ENCODE results near the gene UPF2.
"Not testable (repeated sequence)": the region's sequence is repeated elsewhere in the genome, so short reads cannot be mapped to it uniquely, and the experiment has no call there.

The UPF2 gene

GRCh38 chr10:12036073-12036655 is 6.4 kb downstream of the UPF2 start:
- DNase-seq, result no peak

GRCh38 chr10:12031404-12031803 is 11.2 kb downstream of the UPF2 start:
- DNase-seq, result no peak

- DNase-seq, result no peak
These were observed 15.1 kb downstream of the UPF2 start for GRCh38 chr10:12027539-12027938.

DNA sequence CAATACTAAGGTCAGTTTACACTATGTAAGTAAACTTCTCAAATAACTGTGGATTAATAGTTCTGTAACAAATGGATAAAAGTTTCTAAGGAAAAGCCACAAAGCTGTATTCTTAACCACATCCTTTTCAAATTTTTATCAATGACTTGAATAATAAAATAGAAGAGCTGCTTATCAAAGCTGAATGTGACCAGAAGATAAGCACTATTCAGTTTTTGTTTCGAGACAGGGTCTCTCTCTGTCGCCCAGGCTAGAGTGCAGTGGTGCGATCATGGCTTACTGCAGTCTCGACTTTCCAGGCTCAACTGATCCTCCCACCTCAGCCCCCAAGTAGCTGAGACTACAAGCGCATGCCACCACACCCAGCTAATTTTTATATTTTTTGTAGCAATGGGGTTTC is 17.0 kb downstream of the UPF2 start:
- DNase-seq, result no peak

GRCh38 chr10:12022580-12023257 is 19.9 kb downstream of the UPF2 start:
- no peak for DNase-seq

DNA sequence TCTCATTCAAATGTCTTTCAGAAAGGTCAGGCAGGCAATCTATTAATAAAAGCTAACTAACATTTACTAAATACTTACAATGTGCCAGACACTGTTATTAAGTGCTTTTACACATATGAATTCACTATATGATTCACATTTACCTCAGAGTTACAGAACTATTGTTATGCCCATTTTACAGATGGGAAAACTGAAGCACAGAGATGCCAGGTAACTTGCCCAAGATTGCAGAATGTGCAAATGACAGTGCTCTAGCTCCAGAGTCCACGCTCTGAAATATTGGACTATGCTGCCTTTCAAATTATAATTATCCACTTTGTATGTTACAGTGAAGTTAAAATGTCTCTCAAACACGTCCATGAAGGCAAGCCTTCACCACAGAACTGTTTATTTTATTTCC is 22.0 kb downstream of the UPF2 start:
- no peak for DNase-seq

- no peak for DNase-seq
These were observed 23.2 kb downstream of the UPF2 start for GRCh38 chr10:12019283-12019971.

DNA sequence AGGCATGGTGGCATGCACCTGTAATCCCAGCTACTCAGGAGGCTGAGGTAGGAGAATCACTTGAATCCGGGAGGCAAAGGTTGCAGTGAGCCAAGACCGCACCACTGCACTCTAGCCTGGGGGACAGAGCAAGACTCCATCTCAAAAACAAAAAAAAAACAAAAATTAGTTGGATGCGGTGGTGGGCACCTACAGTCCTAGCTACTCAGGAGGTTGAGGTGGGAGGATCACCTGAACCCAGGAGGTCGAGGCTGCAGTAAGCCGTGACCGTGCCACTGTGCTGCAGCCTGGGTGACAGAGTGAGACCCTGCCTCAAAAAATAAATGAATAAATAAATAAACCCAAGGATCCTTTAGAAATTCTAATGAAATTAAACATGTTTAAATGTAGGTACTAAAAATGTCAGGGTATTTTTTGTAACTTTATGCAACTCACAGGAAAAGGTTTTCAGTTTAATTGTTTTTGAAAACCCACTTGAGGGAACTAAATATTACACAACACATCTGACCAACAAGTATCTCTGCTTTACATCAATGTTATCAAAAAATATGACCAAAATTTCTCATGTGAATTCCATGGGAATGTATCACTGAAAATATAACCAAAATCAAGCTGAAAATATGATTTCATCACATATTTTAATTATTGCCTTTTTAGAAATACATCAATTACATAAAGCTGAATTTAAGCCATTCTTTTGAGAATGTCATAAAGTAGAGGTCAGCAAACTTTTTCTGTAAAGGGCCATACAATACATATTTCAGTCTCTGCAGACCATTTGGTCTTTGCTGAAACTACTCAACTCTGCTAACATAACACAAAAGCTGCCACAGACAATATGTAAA is 23.9 kb downstream of the UPF2 start:
- peak; percentile 35 for DNase-seq

GRCh38 chr10:12013926-12014325 is 28.7 kb downstream of the UPF2 start:
- no peak for DNase-seq

DNA sequence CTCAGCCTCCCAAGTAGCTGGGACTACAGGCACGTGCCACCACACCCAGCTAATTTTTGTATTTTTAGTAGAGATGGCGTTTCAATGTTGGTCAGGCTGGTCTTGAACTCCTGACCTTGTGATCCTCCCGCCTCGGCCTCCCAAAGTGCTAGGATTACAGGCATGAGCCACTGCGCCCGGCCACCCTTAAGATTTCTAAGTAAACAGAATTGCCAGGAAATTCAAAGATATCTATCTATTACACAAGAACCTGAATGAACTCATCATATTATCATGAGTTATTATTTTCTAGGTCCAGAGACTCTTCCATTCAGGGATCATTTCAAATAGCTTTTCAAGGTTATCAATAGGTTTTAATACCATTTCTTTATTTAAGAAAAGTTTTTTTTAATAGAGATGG is 29.2 kb downstream of the UPF2 start:
- not testable (repeated sequence) for DNase-seq

GRCh38 chr10:12010353-12010752 is 32.3 kb downstream of the UPF2 start:
- no peak for DNase-seq

GRCh38 chr10:12008842-12009241 is 33.8 kb downstream of the UPF2 start:
- not testable (repeated sequence) for DNase-seq

- no peak for DNase-seq
These were observed 35.9 kb downstream of the UPF2 start for GRCh38 chr10:12006671-12007070.

DNA sequence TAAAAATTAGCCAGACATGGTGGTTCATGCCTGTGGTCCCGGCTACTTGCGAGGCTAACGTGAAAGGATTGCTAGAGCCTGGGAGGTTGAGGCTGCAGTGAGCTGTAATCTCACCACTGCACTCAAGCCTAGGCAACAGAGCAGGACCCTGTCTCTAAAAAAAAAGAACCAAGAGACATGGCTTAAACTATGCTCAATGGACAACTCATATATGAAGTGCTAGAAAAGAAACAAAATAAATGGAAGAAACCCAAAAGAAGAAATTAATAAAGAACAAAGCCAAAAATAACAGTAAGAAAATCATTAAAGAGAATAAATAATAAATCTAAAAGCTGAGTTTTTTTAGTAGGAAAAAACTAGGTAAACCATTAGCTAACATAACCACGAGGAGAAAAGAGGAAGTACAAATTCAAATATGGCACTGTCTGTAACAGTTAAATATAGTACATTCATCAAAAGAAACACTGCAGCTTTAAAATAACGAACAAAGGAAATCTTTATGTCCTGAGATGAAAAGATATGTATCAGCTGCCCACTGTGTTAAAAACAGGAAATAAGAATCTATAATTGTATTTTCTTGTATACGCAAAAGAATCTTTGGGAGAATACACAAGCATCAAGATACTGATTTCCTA is 48.7 kb downstream of the UPF2 start:
- DNase-seq, result no peak

DNA sequence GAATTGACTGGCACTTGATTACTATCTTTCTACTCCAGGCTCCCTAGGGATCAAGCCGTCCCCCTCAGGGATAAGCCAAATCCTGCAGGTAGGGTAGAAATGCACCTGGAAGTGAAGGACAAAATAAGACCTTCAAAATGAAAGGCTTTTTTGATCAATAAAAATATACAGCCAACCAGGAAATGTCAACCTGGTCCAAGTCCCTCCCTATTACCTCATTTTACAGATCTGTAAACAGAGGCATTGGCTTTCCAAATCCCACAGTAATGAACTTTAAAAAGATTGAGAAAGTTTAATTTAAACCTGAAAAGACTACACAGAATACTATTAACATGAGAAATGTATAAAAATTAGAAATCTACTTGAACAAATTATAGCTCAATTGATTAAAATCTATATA is 53.7 kb downstream of the UPF2 start:
- no peak for DNase-seq

DNA sequence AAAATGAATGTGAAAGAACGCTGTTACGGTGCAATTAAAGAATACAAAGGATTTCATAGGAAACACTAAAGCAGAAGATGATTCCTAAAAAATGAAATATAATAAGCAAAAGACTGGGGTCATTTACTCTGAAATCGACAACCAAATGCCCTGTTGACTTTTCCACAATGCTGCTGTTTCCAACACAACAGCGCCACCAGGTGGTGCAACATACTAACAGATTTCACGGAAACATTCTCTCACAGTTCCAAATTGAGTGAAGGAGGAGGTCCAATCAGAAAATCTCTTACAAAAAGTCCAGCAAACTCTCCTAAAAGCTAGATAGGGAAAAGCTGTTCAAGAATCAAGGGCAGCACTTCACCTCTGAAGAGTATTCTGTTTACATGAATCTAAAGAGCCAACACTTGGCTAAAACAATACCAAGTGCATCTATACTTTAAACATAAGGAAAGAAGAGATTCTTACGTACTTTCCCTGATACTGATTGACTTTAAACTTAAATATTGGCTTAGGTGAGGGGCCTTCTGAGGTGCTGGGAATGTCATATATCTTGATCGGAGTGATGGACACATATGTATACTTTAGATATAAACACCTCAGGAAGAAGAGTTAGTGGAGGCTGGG is 55.9 kb downstream of the UPF2 start:
- peak; percentile 75 for DNase-seq

- DNase-seq, result no peak
These were observed 60.4 kb downstream of the UPF2 start for GRCh38 chr10:11982253-11982652.

DNA sequence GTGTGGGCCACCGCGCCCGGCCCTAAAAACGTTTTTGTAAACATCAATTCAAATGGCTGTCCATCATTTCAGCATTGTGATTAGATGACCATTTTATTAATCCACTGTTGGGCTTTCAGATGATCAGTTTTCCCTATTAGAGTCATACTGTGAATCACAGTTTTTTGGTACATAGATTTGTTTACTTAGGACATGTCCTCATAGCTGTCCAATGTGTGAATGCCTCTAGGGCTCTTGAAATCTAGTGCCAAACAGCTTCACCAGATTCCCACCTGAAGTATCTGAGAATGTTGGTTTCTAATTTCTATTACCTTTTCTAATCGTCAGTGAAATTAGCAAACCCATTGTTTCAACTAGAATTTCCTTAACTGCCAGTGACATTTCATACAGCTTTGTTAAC is 66.8 kb downstream of the UPF2 start:
- no peak for DNase-seq

DNA sequence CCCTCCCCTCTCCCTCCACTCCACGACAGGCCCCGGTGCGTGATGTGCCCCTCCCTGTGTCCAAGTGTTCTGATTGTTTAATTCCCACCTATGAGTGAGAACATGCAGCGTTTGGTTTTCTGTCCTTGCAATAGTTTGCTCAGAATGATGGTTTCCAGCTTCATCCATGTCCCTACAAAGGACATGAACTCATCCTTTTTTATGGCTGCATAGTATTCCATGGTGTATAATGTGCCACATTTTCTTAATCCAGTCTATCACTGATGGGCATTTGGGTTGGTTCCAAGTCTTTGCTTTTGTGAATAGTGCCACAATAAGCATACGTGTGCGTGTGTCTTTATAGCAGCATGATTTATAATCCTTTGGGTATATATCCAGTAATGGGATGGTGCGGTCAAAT is 70.1 kb downstream of the UPF2 start:
- DNase-seq, result not testable (repeated sequence)

DNA sequence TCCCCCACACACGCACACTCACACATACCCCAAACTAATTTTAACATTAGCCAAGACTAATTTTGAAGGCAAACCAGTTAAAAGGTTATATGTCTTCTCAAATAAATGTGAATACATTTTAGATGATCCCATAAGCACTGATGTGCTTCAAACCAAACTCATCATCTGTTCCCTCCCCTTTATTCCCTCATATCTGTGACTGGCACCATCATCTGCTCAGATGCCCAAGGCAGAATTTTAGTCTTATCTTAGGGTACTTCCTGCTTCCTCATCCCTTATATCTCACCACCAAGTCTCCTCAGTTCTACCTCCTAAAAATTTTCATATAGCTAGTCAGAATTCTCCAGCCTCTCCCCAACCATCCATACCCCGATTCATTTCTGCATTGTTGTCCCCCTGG is 80.4 kb downstream of the UPF2 start:
- DNase-seq, result no peak

GRCh38 chr10:11961771-11962170 is 80.8 kb downstream of the UPF2 start:
- no peak for DNase-seq

DNA sequence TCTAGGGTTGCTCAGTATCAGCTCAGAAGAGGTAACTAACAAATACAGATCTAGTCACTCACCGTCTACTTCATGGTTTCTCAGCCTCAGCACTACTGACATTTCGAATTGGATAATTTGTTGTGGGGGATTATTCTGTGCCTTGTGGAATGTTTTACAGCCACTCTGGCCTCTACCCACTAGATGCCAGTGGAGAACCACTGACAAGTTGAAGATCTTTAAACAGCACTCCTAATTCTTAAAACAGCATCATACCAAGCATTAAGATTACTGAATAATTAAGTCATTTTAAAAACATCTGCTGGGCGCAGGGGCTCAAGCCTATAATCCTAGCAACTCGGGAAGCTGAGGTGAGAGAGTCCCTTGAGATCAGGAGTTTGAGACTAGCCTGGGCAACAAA is 82.6 kb downstream of the UPF2 start:
- no peak for DNase-seq

- DNase-seq, result no peak
These were observed 83.7 kb downstream of the UPF2 start for GRCh38 chr10:11958956-11959355.

All from fibroblast of upper back skin (primary cell).